HG03342 (cell line): ENCODE data around the gene MRPL11.

Experiments used
- ATAC-seq: cut with Tn5 transposase; IDR thresholded peaks from one replicate; pipeline ENCODE4 v1.9.1; 2021; ENCODE audit warnings: mild to moderate bottlenecking, moderate library complexity; ENCODE audit not compliant: unreplicated experiment

MRPL11 gene

GRCh38 chr11:66407651-66408050 is 31.0 kb downstream of the MRPL11 start:
- no peak for ATAC-seq

- no peak for ATAC-seq
Observed at GRCh38 chr11:66393954-66394353, 44.7 kb downstream of the MRPL11 start.

- no peak for ATAC-seq
Observed at GRCh38 chr11:66391322-66391721, 47.3 kb downstream of the MRPL11 start.

- no peak for ATAC-seq
Observed at GRCh38 chr11:66388780-66389386, 49.8 kb downstream of the MRPL11 start.

GRCh38 chr11:66386171-66387069 is 52.2 kb downstream of the MRPL11 start:
- ATAC-seq = no peak
